Loucy (cell line): ENCODE measurements around the gene TMEM178B.

ENCODE experiments used
- H2AFZ ChIP-seq: fragments of 200-600 bp; sonication (generic); 2 replicates; pipeline ENCODE4 v1.6.0; 2016; ENCODE audit warnings: antibody characterized with exemption, mild to moderate bottlenecking, low read length, moderate library complexity
- H3F3A ChIP-seq: fragments of 200-600 bp; 2 replicates; pipeline ENCODE4 v1.6.0; 2016; ENCODE audit warnings: antibody characterized with exemption, low read depth, mild to moderate bottlenecking
- H3K27me3 ChIP-seq: fragments of 200-600 bp; sonication (generic); 2 replicates; pipeline ENCODE4 v1.6.1; 2014; ENCODE audit warnings: low read length, mild to moderate bottlenecking; ENCODE audit not compliant: insufficient read depth, poor library complexity, severe bottlenecking
- H3K36me3 ChIP-seq: fragments of 200-600 bp; sonication (generic); 2 replicates; pipeline ENCODE4 v1.6.1; 2016; ENCODE audit warnings: low read length; ENCODE audit not compliant: insufficient read depth
- H3K4me1 ChIP-seq: fragments of 200-600 bp; sonication (generic); 2 replicates; pipeline ENCODE4 v1.5.1; 2014; ENCODE audit warnings: low read length, mild to moderate bottlenecking; ENCODE audit not compliant: insufficient read depth, poor library complexity, severe bottlenecking
- H3K4me2 ChIP-seq: fragments of 200-600 bp; sonication (generic); 2 replicates; pipeline ENCODE4 v1.6.0; 2014; ENCODE audit warnings: antibody characterized with exemption, low read length, low read depth, mild to moderate bottlenecking; ENCODE audit not compliant: poor library complexity, severe bottlenecking
- H3K4me3 ChIP-seq: fragments of 200-600 bp; sonication (generic); 2 replicates; pipeline ENCODE4 v1.5.1; 2014; ENCODE audit warnings: low read length, mild to moderate bottlenecking, mixed read lengths; ENCODE audit not compliant: poor library complexity, severe bottlenecking
- H3K79me2 ChIP-seq: fragments of 200-600 bp; sonication (generic); 2 replicates; pipeline ENCODE4 v1.6.1; 2014; ENCODE audit warnings: low read length; ENCODE audit not compliant: insufficient read depth
- H3K9ac ChIP-seq: fragments of 200-600 bp; sonication (generic); 2 replicates; pipeline ENCODE4 v1.6.0; 2014; ENCODE audit warnings: mild to moderate bottlenecking, low read depth, low read length, moderate library complexity; ENCODE audit not compliant: poor library complexity, severe bottlenecking
- H3K9me2 ChIP-seq: fragments of 200-600 bp; sonication (generic); replicated peaks from 2 replicates; pipeline ENCODE4 v1.6.1; 2016; ENCODE audit warnings: low read depth, low read length, mixed read lengths
- H3K9me3 ChIP-seq: fragments of 200-600 bp; sonication (generic); 2 replicates; pipeline ENCODE4 v1.6.1; 2014; ENCODE audit warnings: mild to moderate bottlenecking, antibody characterized with exemption, low read length, low read depth; ENCODE audit not compliant: insufficient read depth
- H4K20me1 ChIP-seq: fragments of 200-600 bp; sonication (generic); 2 replicates; pipeline ENCODE4 v1.6.0; 2014; ENCODE audit warnings: antibody characterized with exemption, low read length, mild to moderate bottlenecking; ENCODE audit not compliant: insufficient read depth, poor library complexity, severe bottlenecking
- CTCF ChIP-seq: fragments of 200-600 bp; sonication (generic); conservative IDR thresholded peaks from 2 replicates; pipeline ENCODE4 v1.5.1; 2014; ENCODE audit warnings: mild to moderate bottlenecking, antibody characterized with exemption, low read length
- EZH2phosphoT487 ChIP-seq: fragments of 200-600 bp; IDR thresholded peaks from 2 replicates; pipeline ENCODE4 v1.6.1; 2018; ENCODE audit warnings: antibody characterized with exemption, mild to moderate bottlenecking, moderate library complexity, borderline replicate concordance

TMEM178B gene

GRCh38 chr7:141094336-141095070 lies 20.6 kb downstream of the TMEM178B start:
- Histone ChIP-seq H3K9ac (no peak overlapping the region), H3K4me3 (no peak overlapping the region), H3K27me3 (no peaks in the 10 kb centered on the region), H3K4me1 (no peaks in the 10 kb centered on the region), H3F3A (no peaks in the 10 kb centered on the region), H2AFZ (no peak overlapping the region), H3K9me2 (no peaks in the 10 kb centered on the region), H3K9me3 (no peaks in the 10 kb centered on the region), H3K79me2 (no peaks in the 10 kb centered on the region), H4K20me1 (no peaks in the 10 kb centered on the region), H3K4me2 (no peak overlapping the region), H3K36me3 (no peaks in the 10 kb centered on the region)
- TF ChIP-seq EZH2phosphoT487 (no peak), CTCF (no peak)

GRCh38 chr7:141097430-141097829 lies 23.6 kb downstream of the TMEM178B start:
- no peak overlapping the region for H3K4me2 ChIP-seq

GRCh38 chr7:141102436-141102835 lies 28.6 kb downstream of the TMEM178B start:
- H2AFZ ChIP-seq = no peak overlapping the region
- TF ChIP-seq EZH2phosphoT487 (no peak), CTCF (no peak)
- H3K9ac ChIP-seq = no peak overlapping the region
- H3K4me2 ChIP-seq = no peak overlapping the region
- H3K9me2 ChIP-seq = no peaks in the 10 kb centered on the region
- no peaks in the 10 kb centered on the region for H3K9me3 ChIP-seq
- no peaks in the 10 kb centered on the region for H3K36me3 ChIP-seq
- H3K4me1 ChIP-seq = no peaks in the 10 kb centered on the region
- no peak overlapping the region for H3K4me3 ChIP-seq
- no peaks in the 10 kb centered on the region for H3K79me2 ChIP-seq
- no peaks in the 10 kb centered on the region for H4K20me1 ChIP-seq
- H3K27me3 ChIP-seq = no peaks in the 10 kb centered on the region
- H3F3A ChIP-seq = no peaks in the 10 kb centered on the region

More at GRCh38 chr7:141097430-141097829, 23.6 kb downstream of the TMEM178B start:
- no peak overlapping the region for H3K4me3 ChIP-seq
- TF ChIP-seq EZH2phosphoT487 = no peak
- no peak for TF ChIP-seq CTCF
- no peaks in the 10 kb centered on the region for H3K9me2 ChIP-seq
- H3F3A ChIP-seq = no peaks in the 10 kb centered on the region
- no peaks in the 10 kb centered on the region for H3K9me3 ChIP-seq
- H3K9ac ChIP-seq = no peak overlapping the region
- H2AFZ ChIP-seq = no peak overlapping the region
- no peaks in the 10 kb centered on the region for H3K36me3 ChIP-seq
- no peaks in the 10 kb centered on the region for H3K27me3 ChIP-seq
- H3K4me1 ChIP-seq = no peaks in the 10 kb centered on the region
- H3K79me2 ChIP-seq = no peaks in the 10 kb centered on the region
- no peaks in the 10 kb centered on the region for H4K20me1 ChIP-seq
